Mammary epithelial cell (primary cell): Measurements from ENCODE around the gene STOML1.

Experiments used
- CTCF ChIP-seq, 2 donors: IDR thresholded peaks in 1 of 2; conservative IDR thresholded peaks in 1 of 2; 2 replicates each; pipeline ENCODE4 v1.5.1; 2011 to 2012; ENCODE audit warnings: inconsistent platforms in 2 of 2, low read length in 2 of 2, mild to moderate bottlenecking in 2 of 2, control low read depth in 1 of 2, low read depth in 1 of 2; ENCODE audit not compliant: insufficient read depth in 1 of 2; ENCODE audit errors: extremely low read depth in 1 of 2
- EZH2 ChIP-seq: IDR thresholded peaks from 2 replicates; pipeline ENCODE4 v1.6.1; 2012; ENCODE audit warnings: low read length, inconsistent platforms, borderline replicate concordance

GRCh38 chr15:73947651-73948050 is 44.4 kb downstream of the STOML1 start:
- TF ChIP-seq CTCF (conservative IDR thresholded peaks at IDR 0.05 in 1 of 2, IDR thresholded peaks at IDR 0.05 in 1 of 2; ENCODE audit: extremely low read depth in 1 of 2, insufficient read depth in 1 of 2, low read depth in 1 of 2, low read length in 2 of 2): no peak
- TF ChIP-seq EZH2: no peak
